ENCODE measurements around the gene HBD.
"Not testable (repeated sequence)": the region's sequence is repeated elsewhere in the genome, so short reads cannot be mapped to it uniquely, and the experiment has no call there.

- not testable (repeated sequence) for TF ChIP-seq RFX5 (IDR thresholded peaks at IDR 0.05); CTCF (IDR thresholded peaks at IDR 0.05); NR3C1 (IDR thresholded peaks at IDR 0.05); ELK1 (IDR thresholded peaks at IDR 0.05; ENCODE audit: low read depth, low read length); REST (IDR thresholded peaks at IDR 0.05)
Observed at GRCh38 chr11:5249807-5250396, 15.6 kb upstream of the HBD start, which contains the start of gene HBG1.

All from A549 (cell line).